HG02623 (cell line): Measurements from ENCODE around the gene ABCA7.
"Not testable (repeated sequence)": the region's sequence is repeated elsewhere in the genome, so short reads cannot be mapped to it uniquely, and the experiment has no call there.

Source experiments
- ATAC-seq: cut with Tn5 transposase; IDR thresholded peaks from one replicate; pipeline ENCODE4 v1.9.1; 2021; ENCODE audit warnings: moderate library complexity; ENCODE audit not compliant: unreplicated experiment

ABCA7 gene

DNA sequence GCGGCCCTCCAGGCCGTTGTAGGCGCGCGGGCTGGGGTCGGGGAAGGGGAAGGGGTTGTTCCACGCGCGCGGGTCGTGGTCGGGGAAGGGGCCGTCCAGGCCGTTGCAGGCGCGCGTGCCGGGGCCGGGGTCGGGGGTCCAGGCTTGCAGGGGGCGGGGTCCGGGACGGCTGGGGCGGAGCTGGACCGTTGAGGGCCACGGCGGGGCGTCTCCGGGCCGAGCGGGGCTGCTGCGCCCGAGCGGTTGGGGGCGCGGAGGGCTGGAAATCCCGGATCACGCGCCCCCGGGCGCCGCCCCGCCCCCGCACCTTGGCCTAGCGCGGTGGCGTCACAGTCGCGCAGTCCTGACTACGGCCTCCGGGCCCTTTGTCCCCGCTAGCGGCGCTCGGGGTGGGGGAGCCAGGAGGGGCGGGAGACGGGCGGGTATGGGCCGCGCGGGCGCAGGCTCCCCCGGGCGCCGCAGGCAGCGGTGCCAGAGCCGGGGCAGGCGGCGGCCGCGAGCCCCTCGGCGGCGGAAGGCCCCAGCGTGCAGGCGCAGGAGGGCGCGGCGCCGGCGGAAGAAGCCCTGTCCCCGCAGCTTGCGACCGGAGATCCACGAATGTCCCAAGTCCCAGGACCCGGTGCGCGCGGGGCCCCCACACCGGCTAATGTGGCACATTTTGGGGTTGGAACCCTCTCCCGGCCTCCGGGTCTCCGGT, 64.6 kb downstream of the ABCA7 start:
- peak; percentile 34 for ATAC-seq

DNA sequence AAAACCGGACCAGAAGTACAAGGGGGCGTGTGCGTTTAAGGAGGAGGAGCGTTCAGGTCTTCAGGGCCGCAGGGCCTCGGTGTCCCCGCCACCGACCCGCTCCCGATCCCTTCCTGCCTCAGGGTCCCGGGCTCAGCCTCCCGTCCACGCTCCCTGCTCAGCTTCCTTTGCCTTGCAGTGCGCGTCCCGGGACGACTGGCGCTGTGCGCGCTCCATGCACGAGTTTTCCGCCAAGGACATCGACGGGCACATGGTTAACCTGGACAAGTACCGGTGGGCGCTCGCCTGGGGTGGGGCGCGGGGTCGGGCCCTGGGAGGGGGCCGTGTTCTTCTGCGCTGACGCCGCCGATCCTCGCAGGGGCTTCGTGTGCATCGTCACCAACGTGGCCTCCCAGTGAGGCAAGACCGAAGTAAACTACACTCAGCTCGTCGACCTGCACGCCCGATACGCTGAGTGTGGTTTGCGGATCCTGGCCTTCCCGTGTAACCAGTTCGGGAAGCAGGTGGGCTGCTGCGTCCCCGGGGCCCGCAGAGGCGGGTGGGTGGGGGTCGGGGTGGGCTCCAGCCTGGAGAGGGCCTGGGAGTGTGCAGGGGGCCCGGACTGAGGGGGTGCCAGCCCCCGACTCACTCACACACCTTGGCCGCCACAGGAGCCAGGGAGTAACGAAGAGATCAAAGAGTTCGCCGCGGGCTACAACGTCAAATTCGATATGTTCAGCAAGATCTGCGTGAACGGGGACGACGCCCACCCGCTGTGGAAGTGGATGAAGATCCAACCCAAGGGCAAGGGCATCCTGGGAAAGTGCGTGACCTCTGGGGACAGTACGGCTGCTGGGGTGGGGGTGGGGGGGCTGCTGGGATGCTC, 65.3 kb downstream of the ABCA7 start:
- ATAC-seq = no peak

DNA sequence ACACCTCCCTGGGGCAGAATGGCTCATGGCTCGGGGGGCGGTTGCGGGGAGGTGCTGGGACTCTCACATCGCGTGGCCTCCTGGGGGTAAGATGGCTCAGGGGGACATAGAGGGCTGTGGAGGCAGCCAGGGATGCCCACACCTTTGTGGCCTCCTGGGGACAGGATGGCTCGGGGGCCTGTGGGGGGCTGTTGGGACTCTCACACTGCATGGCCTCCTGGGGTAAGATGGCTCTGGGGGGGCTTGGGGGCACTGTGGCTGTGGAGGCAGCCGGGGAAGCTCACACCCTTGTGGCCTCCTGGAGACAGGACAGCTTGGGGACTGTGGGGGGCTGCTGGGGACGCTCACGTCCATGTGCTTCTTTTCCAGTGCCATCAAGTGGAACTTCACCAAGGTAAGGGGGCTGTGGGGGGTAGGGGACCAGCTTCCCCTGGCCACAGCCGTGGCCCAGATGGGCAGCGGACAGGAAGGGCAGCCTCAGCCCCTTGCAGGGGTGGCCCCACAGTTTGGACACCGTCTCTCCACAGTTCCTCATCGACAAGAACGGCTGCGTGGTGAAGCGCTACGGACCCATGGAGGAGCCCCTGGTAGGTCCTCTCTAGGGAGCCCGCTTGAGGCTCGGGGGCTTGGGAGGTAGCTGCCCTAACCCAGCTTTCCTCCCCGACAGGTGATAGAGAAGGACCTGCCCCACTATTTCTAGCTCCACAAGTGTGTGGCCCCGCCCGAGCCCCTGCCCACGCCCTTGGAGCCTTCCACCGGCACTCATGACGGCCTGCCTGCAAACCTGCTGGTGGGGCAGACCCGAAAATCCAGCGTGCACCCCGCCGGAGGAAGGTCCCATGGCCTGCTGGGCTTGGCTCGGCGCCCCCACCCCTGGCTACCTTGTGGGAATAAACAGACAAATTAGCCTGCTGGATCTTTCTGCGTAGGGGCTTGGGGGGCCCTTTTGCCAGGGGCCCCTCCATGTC, 66.2 kb downstream of the ABCA7 start:
- ATAC-seq = no peak

DNA sequence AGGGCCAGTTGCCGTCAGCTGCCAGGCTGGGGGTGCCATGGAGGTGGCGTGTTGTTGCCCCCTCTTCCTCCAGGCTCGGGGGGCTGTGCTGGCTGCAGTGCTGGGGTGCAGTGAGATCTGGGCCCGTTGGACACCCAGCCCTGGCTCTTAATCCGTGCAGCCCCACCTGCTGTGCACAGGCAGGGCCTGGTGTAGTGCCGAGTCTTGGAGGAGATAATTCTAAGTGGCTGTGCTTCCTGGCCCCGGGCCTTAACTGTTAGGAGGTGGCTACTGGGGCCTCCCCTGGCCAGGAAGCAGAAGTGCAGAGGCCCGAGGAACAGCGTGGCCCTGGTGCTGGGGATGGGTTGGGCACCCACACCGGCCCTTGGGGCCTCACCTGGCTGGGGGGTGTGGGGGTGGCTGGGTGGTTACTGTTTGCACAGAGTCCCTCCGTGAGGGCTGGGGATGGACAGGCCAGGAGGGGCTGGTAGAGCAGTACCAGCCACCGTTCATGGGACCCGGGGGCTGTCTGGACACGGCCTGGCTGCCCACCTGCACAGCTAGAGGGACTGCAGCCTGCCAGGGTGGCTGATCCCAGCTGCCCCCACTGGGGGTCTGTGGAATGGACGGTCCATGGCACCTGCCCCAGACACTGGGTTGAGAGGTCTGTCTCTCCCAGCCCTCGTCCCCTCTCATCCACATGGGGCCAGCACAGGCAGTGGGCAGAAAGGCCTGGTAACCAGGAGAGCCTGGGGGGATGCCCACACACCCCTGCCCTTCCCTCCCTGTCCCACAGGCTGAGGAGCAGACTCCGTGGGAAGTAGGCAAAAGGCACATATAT, 67.1 kb downstream of the ABCA7 start:
- ATAC-seq = no peak

DNA sequence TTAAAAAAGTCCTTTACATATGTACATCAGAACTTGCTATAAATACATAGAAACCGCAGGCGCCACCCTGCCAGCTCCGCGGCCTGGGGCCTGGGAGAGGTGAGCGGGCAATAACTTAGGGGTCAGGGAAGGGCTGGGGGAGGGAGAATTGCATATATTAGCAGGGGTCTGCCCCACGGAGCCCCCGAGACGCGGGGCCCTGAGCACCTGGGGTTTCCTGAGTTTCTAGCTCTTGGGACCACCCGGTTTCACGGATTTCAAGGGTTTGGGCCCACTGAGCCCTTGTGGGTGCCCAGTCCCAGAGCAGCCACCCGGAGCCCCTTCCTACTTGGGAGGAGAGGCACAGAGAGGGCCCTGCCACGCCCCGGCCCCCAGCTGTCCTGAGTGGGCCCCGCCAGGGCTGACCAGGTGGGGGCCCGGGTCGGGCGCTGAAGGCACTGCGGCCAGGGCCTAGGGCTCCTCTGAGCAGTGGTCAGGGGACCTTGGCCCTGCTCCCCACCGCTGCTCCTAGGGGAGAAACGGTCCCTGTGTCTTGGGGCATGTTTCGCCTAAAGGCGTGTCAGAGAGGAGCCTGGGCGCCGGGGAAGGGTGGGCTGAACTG, 67.9 kb downstream of the ABCA7 start:
- ATAC-seq = no peak

DNA sequence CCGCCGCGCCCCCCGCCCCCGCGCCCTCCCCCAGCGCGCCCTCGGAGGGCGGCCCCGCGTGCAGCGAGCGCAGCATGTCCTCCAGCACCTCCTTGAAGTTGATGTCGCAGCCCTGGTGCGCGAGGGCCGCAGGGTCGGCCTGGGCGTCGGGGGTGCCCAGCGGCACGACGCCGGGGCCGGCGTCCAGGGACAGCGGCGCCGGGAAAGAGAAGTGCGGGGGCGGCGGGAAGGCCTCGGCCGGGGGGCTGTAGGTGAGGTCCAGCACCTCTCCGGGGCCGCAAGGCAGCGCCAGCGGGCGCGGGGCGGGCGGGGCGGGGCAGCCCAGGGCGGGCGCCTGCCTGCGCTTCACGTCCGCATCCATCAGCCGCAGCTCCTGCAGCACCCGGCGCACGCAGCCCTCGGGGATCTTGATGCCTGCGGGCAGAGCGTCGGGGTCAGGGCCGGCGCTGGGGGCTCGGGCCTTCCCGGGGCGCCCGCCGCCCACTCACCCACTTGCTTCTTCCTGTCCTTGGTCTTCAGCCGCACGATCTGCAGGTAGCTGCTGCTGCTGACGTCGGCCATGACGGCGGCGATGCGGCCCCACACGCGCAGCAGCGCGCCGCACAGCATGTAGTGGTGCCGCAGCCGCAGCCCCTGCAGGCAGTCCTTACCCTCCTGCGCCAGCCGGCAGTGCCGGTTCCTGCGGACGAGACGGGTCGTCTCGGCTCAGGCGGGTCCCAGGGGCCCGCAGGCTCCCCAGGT, 68.6 kb downstream of the ABCA7 start:
- no peak for ATAC-seq

DNA sequence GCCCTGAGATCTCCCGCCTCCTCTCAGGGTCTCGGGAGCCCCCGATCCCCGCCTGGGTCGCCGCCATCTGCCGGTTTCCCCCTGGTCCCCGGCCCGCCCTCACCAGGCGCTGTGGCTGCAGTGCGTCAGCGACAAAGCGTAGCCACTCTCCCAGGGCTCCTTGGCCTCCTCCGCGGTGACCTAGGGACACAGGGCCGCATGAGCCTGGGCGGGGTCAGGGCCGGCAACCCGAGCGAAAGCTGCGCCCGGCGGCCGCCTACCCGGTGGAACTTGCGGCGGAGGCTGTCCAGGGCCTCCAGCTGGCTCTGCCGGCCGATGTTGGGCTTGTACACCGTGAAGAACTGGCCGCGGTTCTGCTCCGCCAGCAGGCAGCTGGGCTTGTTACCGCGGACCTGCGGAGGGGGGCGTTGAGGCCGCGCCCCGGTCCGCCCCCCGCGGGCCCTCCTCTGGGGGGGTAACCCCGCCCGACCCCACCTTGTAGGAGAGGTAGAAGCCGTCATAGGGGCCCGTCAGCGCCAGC, 69.2 kb downstream of the ABCA7 start:
- no peak for ATAC-seq

DNA sequence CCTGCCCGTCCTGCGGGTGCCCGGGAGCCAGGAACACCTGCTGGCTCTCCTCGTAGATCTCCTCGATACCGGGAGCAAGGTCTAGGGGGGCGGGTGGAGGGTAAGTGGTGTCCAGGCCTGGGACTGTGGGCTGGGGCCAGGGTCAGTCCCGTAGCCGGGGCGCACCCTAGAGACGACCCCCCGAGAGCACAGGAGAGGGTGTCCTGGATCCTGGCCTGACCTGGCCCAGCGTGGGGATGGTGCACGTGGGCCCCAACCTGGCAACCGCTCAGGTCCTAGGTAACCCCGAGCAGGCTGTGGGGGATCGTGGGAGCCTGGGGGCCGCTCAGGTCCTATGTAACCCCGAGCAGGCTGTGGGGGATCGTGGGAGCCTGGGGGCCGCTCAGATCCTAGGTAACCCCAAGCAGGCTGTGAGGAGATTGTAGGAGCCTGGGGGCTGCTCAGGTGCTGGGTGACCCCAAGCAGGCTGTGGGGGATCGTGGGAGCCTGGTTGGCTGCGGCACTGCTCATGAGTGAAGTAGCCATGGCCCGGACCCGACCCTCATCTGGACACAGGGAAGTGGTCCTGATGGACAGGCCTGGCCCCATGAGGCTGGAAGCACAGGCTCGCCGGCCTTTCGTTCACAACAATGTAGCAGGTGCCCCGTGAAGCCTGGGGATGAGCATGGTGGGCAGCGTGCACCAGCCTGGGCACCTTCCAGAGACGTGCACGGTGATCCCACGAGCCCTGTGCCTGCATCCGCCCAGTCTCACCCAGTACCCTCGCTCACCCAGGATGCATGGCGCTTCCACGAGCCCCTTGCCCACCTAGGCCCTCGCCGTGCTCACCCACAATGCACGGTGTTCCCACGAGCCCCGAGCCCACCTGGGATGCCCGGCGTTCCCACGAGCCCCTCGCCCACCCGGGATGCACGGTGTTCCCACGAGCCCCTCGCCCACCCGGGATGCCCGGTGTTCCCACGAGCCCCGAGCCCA, 70.1 kb downstream of the ABCA7 start:
- ATAC-seq = no peak

DNA sequence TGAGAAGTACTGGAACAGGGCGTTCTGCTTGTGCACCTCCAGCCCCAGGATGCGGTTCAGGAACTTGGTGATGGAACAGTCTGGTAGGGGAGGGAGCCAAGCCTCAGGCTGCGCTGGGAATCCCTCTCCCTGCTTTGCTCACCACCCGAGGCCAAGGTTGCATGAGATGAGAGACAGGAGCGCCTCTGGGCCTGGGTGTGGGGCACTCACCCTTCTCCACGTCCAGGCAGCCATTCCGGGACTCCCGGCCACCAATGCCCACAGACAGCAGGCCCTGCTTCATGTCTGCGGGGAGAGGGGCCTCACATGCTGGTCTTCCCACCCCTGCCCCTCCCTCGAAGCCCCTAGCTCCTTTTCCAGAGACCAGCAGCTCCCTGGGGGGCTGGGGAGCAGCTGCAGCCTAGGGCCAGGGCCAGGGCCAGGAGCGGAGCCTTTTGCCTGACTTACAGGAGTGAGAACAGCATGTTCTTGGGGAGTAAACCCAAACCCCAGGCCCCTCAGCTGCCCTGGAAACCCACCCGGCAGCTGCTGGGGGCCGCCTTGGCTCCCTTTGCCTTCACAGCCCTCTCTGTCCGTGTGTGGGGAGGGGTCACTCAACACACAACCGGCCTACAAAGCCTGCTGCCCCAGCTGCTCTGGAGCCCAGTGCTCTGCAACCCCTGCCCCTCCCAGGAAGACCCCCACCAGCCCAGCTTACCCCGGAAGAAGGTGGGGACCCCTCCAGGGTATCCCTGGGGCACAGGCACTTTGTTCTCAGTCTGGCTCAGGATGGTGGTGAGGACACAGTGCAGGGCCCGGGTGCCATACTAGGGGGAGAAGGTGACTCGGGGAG, 71.1 kb downstream of the ABCA7 start:
- ATAC-seq = no peak

DNA sequence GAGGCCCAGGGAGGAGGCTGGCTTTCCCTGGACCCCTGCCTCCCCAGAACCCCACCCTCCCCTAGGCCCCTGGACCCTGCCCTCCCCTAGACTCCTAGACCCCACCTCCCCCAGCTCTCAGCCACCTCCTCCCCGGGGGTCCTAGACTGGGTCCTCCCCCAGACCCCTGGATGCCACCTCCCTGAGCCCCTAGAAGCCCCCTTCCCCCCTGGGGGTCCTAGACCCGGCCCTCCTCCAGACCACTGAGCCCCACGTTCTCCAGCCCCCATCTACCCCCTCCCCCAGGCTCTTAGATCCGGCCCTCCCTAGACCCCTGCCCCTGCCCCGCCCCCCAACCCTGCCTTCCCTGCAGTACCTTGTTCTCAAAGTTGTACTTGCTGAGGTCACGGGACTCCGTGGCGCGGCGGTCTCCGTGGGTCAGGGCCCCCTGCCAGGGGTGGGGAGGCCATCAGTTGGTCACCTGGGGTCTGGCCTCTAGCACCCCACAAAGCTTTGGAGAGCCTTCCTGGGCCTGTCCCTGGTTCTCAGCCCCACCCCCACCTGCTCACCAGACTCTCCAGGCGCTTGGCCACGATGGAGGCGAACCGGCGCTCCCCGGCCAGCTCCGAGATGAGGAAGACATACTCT, 71.8 kb downstream of the ABCA7 start:
- no peak for ATAC-seq

DNA sequence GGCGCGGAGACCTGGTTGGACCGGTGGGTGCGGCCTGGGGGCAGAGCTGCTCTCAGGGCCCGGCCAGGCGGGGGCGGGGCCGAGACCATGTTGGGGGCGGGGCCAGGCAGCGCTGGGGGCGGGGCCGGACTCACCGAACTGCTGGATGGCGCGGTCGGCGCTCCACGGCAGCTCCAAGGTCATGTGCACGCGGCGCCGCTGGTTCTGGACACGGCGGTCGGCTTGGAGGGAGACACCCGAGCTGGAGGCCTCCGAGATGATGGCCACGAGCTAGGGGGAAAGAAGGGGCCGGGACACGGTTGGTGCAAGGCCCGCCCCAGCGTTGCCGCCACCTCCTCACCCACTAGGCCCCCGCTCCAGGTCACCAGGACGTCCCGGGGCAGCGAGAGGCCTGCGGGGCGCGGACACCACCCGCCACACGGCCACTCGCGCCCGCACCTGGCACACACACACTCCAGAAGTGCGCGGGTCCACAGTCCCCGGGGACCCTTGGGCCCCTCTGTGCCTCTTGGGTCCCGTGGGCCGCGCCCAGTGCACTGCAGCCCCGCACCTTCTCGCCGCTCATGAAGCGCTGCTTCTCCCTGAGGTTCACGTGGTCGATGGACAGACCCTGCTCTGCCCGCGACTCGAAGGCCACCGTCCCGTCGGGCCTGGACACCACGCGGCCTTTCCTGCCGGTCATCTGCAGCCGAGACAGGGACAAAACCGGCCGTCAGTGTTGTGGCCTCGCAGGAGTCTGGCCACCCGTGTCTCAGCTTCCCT, 72.5 kb downstream of the ABCA7 start:
- no peak for ATAC-seq

DNA sequence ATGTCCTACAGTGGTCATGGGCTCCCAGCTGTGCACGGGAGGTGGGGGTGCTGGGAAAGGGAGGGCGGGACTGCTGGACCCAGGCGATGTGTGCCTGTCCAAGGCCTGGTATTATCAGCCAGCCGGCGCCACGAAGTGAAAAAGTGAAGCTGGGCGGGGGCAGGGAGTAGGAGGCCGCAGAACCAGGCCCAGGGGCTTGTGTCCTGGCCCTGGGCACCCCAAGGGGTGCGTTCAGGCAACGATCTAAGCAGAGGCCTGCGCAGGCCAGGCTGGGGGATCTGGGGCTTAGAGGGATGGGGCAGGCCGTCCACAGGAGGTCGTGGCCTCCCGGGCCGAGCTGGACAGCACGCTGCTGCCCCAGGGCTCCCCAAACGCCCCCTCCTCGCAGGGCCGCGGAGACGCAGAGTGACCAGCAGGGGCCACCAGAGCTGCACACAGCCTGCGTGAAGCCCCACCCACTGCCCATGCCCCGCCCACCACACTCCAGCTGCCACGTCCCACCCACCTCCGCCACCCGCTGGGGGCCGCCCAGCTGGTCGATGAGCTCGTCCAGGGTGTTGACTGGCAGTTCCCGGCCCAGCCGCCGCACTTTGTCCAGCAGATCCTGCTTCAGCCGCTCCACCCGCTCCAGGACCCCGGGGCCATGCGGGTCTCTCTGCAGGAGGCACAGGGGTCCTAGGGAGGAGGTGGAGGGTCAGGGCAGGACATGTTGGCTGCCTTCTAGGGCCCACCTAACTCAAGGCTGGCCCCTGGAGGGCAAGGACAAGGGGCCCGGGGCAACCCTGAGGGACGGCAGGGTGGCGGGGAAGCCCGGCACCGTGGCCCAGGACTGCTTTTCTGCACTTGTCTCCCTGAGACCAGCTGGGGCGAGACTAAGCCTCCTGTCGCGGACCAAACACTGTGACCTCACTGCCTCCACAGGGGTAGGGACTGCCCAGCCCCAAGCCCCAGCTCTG, 73.4 kb downstream of the ABCA7 start:
- no peak for ATAC-seq

DNA sequence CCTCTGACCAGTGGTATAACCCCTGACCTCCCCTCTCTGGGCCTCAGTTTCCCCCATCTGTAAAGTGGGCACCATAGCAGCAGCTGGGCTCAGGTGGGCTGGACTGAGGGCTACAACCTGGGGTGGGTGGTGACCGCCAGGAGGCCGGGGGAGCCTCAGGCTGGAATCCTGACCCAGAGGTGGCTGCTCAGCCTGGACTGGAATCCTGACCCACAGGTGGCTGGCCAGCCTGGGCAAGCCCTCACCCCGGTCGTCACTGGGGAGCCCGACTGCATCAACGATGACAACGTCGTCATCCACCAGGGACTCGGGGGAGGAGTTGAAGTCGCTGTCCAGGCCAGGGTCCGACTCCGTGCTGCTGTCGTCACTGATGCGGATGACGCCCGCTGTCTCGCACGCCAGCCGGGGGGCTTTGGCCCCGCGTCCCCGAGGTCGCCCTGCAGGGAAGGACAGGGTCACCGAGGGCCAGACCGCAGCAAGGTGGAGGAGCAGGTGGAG, 74.1 kb downstream of the ABCA7 start:
- ATAC-seq = no peak

DNA sequence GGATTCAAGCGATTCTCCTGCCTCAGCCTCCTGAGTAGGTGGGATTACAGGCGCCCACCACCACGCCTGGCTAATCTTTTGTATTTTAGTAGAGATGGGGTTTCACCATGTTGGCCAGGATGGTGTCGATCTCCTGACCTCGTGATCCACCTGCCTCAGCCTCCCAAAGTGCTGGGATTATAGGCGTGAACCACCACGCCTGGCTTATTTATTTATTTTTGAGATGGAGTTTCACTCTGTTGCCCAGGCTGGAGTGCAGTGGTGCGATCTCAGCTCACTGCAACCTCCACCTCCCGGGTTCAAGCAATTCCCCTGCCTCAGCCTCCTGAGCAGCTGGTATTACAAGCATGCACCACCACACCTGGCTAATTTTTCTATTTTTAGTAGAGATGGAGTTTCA, 74.8 kb downstream of the ABCA7 start:
- ATAC-seq = not testable (repeated sequence)
